PC-3 (cell line): ENCODE results near the gene PILRA. TPM values are rescaled to one million over a fixed set of nuclear protein-coding genes. Genes with fewer than 3 reads are reported as not detected.
"Not testable (repeated sequence)": the region's sequence is repeated elsewhere in the genome, so short reads cannot be mapped to it uniquely, and the experiment has no call there.

Experiments
- ATAC-seq: fragments of 200-7000 bp; cut with Tn5 transposase; 2 replicates; pipeline ENCODE4 v1.9.1; 2020; ENCODE audit warnings: mild to moderate bottlenecking, moderate library complexity
- BruUV-seq: library from RNA; stranded (reverse); fragments of 400-500 nt; replicated peaks from 2 replicates; lab custom pipeline; 2021; lab: Mats Ljungman, UMichigan
- CTCF ChIA-PET: fragments of 300-600 bp; sonication (Branson Sonifier 250); formaldehyde crosslinking; loops from one replicate; lab custom pipeline; 2022; ENCODE audit warnings: antibody characterized with exemption; lab: Charles Lee
- POLR2A ChIA-PET: fragments of 300-600 bp; sonication (Branson Sonifier 250); formaldehyde crosslinking; loops from one replicate; lab custom pipeline; 2022; ENCODE audit warnings: antibody characterized with exemption; ENCODE audit not compliant: unreplicated experiment; lab: Charles Lee
- DNase-seq: peaks from one replicate; pipeline ENCODE4 v3.0.0-alpha.2; 2015
- H2AFZ ChIP-seq: fragments of 300-600 bp; sonication (generic); 2 replicates; pipeline ENCODE4 v1.6.0; 2016; ENCODE audit warnings: antibody characterized with exemption, low read length
- H3F3A ChIP-seq: fragments of 300-600 bp; sonication (generic); one replicate; pipeline ENCODE4 v1.6.0; 2017; ENCODE audit warnings: antibody characterized with exemption, low read length, control low read depth, mild to moderate bottlenecking; ENCODE audit not compliant: unreplicated experiment
- H3K27ac ChIP-seq: fragments of 300-600 bp; sonication (generic); 2 replicates; pipeline ENCODE4 v1.5.1; 2016; ENCODE audit warnings: mild to moderate bottlenecking, low read length
- H3K27me3 ChIP-seq: fragments of 300-600 bp; sonication (generic); 2 replicates; pipeline ENCODE4 v1.6.1; 2016; ENCODE audit warnings: low read length, mixed read lengths
- H3K36me3 ChIP-seq: fragments of 300-600 bp; sonication (generic); 2 replicates; pipeline ENCODE4 v1.6.1; 2016; ENCODE audit warnings: low read depth, mixed run types, low read length, mixed read lengths
- H3K4me1 ChIP-seq: fragments of 300-600 bp; sonication (generic); 2 replicates; pipeline ENCODE4 v1.5.1; 2016; ENCODE audit warnings: low read length; ENCODE audit not compliant: insufficient read depth
- H3K4me2 ChIP-seq: fragments of 300-600 bp; sonication (generic); 2 replicates; pipeline ENCODE4 v1.6.0; 2016; ENCODE audit warnings: low read length
- H3K4me3 ChIP-seq: fragments of 300-600 bp; sonication (generic); 2 replicates; pipeline ENCODE4 v1.5.1; 2016; ENCODE audit warnings: mild to moderate bottlenecking, low read length, mixed read lengths
- H3K79me2 ChIP-seq: fragments of 300-600 bp; sonication (generic); 2 replicates; pipeline ENCODE4 v1.6.1; 2017; ENCODE audit warnings: low read length, mixed read lengths
- H3K9ac ChIP-seq: fragments of 300-600 bp; sonication (generic); 2 replicates; pipeline ENCODE4 v1.6.0; 2016; ENCODE audit warnings: mild to moderate bottlenecking, low read length
- H3K9me2 ChIP-seq: fragments of 300-600 bp; sonication (generic); replicated peaks from 2 replicates; pipeline ENCODE4 v1.6.1; 2016; ENCODE audit warnings: mixed run types, low read length, mixed read lengths
- H3K9me3 ChIP-seq: fragments of 300-600 bp; sonication (generic); 2 replicates; pipeline ENCODE4 v1.6.1; 2016; ENCODE audit warnings: low read length, mixed read lengths
- H4K20me1 ChIP-seq: fragments of 300-600 bp; sonication (generic); 2 replicates; pipeline ENCODE4 v1.6.1; 2016; ENCODE audit warnings: low read length, mixed read lengths
- EZH2 ChIP-seq: fragments of 300-600 bp; sonication (generic); IDR thresholded peaks from one replicate; pipeline ENCODE4 v1.6.1; 2017; ENCODE audit warnings: antibody characterized with exemption, mild to moderate bottlenecking, low read length; ENCODE audit not compliant: unreplicated experiment
- EZH2phosphoT487 ChIP-seq: fragments of 300-600 bp; sonication (generic); IDR thresholded peaks from 2 replicates; pipeline ENCODE4 v1.6.1; 2018; ENCODE audit warnings: mild to moderate bottlenecking, antibody characterized with exemption, low read length, borderline replicate concordance
- intact Hi-C: fragments of 100-400 bp; cut with micrococcal nuclease; formaldehyde crosslinking; loops from 2 replicates; pipeline ENCODE4 v1.9.0; 2023
- total RNA-seq: library from RNA; depleted of rRNA; stranded (reverse); fragments of >200 nt; gene quantifications from 2 replicates; pipeline ENCODE4 v1.2.3, GENCODE V29; 2014
- TF ChIP-seq, protein P1 (sequence below): fragments of 300-600 bp; sonication (generic); conservative IDR thresholded peaks from 2 replicates; pipeline ENCODE4 v1.5.1; 2017; ENCODE audit warnings: antibody characterized with exemption, low read depth, mild to moderate bottlenecking, low read length

Gene PILRA
- total RNA-seq, 1 experiment from 2014 or later: 1.9 TPM

DNA sequence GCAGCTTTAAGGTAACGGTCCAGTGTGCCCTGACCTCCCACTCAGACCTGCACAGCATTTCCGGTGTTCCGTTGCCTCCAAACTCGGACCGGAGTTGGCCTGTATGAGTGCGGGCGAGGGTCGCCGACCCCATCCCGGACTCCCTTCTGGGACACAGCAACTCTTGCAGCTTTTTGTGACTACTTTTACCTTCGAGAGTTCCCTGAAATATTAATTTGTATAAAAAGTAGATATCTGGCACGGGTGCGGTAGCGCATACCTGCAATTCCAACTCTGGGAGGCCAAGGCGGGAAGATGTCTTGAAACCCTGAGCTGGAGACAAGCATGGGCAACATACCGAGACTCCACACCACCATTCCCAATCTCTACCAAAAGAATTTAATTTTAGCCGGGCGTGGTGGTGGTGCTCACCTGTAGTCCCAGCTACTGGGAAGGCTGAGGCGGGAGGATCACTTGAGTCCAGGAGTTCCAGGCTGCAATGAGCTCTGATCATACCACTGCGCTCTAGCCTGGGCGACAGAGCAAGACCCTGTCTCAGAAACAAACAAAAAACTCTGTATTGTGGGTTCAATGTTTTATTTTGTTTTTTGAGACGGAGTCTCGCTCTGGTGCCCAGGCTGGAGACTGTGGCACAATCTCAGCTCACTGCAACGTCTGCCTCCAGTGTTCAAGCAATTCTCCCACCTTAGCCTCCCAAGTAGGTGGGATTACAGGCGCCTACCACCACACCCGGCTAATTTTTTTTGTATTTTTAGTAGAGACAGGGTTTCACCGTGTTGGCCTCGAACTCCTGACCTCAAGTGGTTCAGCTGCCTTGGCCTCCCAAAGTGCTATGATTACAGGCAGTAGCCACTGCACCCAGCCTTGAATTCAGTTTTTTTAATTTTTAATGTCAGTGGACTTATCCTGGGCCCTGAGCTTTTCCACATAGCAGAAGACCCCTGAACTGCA lies 64.1 kb downstream of the PILRA start:
- Histone ChIP-seq H3K79me2 (peaks cover 35% of the 10 kb centered on the region), H3K9me3 (no peaks in the 10 kb centered on the region), H3F3A (peaks cover 9% of the 10 kb centered on the region), H3K4me3 (peak overlapping the region; percentile 97; the same call in 1 of the 2 replicates), H3K4me2 (peak overlapping the region; percentile 97; the same call in 1 of the 2 replicates), H3K4me1 (peaks cover 14% of the 10 kb centered on the region), H4K20me1 (no peaks in the 10 kb centered on the region), H3K27ac (no peak overlapping the region), H3K36me3 (peaks cover 19% of the 10 kb centered on the region), H3K27me3 (no peaks in the 10 kb centered on the region), H2AFZ (no peak overlapping the region), H3K9ac (no peak overlapping the region; the same call in 1 of the 2 replicates), H3K9me2 (no peaks in the 10 kb centered on the region)
- ChIA-PET CTCF (interaction anchor here (0.5 to 0.7 kb wide), 4 partner anchors 28 to 912 kb away, joined by 3 to 6 read pairs (median 4); no protein-coding TSS in a partner anchor), POLR2A (interaction anchor here (0.6 to 1.0 kb wide), 2 partner anchors 42 to 175 kb away, joined by 4 to 5 read pairs; partner anchors contain the start of gene MOSPD3)
- BruUV-seq: no TSS peak
- intact Hi-C loops: no loop called here
- DNase-seq (no peak), ATAC-seq (no peak)
- TF ChIP-seq EZH2phosphoT487 (no peak), EZH2 (no peak)
- TF ChIP-seq, protein P1, sequence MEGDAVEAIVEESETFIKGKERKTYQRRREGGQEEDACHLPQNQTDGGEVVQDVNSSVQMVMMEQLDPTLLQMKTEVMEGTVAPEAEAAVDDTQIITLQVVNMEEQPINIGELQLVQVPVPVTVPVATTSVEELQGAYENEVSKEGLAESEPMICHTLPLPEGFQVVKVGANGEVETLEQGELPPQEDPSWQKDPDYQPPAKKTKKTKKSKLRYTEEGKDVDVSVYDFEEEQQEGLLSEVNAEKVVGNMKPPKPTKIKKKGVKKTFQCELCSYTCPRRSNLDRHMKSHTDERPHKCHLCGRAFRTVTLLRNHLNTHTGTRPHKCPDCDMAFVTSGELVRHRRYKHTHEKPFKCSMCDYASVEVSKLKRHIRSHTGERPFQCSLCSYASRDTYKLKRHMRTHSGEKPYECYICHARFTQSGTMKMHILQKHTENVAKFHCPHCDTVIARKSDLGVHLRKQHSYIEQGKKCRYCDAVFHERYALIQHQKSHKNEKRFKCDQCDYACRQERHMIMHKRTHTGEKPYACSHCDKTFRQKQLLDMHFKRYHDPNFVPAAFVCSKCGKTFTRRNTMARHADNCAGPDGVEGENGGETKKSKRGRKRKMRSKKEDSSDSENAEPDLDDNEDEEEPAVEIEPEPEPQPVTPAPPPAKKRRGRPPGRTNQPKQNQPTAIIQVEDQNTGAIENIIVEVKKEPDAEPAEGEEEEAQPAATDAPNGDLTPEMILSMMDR: no peak

DNA sequence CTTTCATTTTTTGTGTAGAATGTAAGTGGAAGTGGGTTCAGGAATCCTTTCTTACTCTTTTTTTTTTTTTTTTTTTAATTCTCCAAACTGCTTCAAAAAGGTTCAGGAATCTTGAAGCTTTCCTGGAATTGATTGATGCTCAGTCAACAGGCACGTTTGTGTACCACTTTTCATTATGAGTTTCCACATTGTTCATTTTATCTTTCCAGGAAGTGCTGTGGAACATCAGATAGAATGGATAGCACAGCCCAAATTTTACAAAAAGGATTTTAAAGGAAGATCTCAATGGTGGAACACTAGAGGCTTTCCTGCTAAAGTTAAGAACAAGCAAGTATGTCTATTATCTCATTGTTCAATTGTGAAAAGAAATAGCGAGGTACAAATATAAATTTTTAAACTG lies 64.9 kb downstream of the PILRA start:
- H3F3A ChIP-seq: peaks cover 9% of the 10 kb centered on the region
- H3K4me1 ChIP-seq: peaks cover 14% of the 10 kb centered on the region
- ChIA-PET CTCF (no interaction called here), POLR2A (interaction anchor here (0.7 kb wide), 1 partner anchor 1153 kb away, joined by 9 read pairs; no protein-coding TSS in a partner anchor)
- TF ChIP-seq EZH2phosphoT487 (no peak), EZH2 (no peak)
- TF ChIP-seq, protein P1: no peak
- H3K9me3 ChIP-seq: no peaks in the 10 kb centered on the region
- H3K9ac ChIP-seq: no peak overlapping the region
- no peak overlapping the region for H3K27ac ChIP-seq
- no peaks in the 10 kb centered on the region for H3K27me3 ChIP-seq
- H3K4me2 ChIP-seq: no peak overlapping the region
- DNase-seq: no peak
- no peaks in the 10 kb centered on the region for H4K20me1 ChIP-seq
- no peak overlapping the region for H3K4me3 ChIP-seq
- intact Hi-C loops: no loop called here
- peaks cover 27% of the 10 kb centered on the region for H3K79me2 ChIP-seq
- no TSS peak for BruUV-seq
- peaks cover 15% of the 10 kb centered on the region for H3K36me3 ChIP-seq
- no peak for ATAC-seq
- no peaks in the 10 kb centered on the region for H3K9me2 ChIP-seq
- H2AFZ ChIP-seq: no peak overlapping the region

DNA sequence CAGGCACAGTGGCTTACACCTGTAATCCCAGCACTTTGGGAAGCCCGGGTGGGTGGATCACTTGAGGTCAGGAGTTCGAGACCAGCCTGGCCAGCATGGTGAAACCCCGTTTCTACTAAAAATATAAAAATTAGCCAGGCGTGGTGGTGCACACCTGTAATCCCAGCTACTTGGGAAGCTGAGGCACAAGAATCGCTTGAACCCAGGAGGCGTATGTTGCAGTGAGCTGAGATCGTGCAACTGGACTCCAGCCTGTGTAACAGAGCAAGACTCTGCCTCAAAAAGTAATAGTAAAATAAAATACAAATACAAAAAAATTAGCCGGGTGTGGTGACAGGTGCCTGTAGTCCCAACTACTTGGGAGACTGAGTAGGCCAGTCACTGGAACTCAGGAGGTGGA lies 65.4 kb downstream of the PILRA start:
- H3K4me3 ChIP-seq, H4K20me1 ChIP-seq, H3K27me3 ChIP-seq, H3F3A ChIP-seq, CTCF ChIA-PET, BruUV-seq, H3K9ac ChIP-seq, H3K27ac ChIP-seq, H3K4me2 ChIP-seq, H3K9me2 ChIP-seq, H2AFZ ChIP-seq, DNase-seq, ATAC-seq, H3K9me3 ChIP-seq, H3K36me3 ChIP-seq, intact Hi-C loops: not testable (repeated sequence)
- H3K4me1 ChIP-seq: peaks cover 14% of the 10 kb centered on the region
- POLR2A ChIA-PET: interaction anchor here (0.7 kb wide), 1 partner anchor 1152 kb away, joined by 9 read pairs; no protein-coding TSS in a partner anchor
- peaks cover 22% of the 10 kb centered on the region for H3K79me2 ChIP-seq

DNA sequence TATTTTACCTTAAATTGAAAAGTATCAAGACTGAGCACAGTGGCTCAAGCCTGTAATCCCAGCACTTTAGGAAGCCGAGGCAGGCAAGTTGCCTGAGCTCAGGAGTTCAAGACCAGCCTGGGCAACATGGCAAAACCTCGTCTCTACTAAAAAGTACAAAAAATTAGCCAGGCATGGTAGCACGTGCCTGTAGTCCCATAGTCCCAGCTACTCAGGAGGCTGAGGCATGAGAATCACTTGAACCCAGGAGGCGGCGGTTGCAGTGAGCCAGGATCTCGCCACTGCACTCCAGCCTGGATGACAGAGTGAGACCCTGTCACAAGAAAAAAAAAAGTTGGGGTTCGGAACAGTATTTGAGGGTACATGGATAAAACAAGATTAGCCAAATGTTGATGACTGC lies 66.0 kb downstream of the PILRA start:
- intact Hi-C loops, H3K27me3 ChIP-seq, DNase-seq, BruUV-seq, ATAC-seq, CTCF ChIA-PET, H3K4me1 ChIP-seq, H3K36me3 ChIP-seq, H3K9me2 ChIP-seq, H3K27ac ChIP-seq, H3K4me2 ChIP-seq, H2AFZ ChIP-seq, H3F3A ChIP-seq, H3K9me3 ChIP-seq, H4K20me1 ChIP-seq, H3K9ac ChIP-seq, POLR2A ChIA-PET, H3K4me3 ChIP-seq: not testable (repeated sequence)
- H3K79me2 ChIP-seq: peaks cover 17% of the 10 kb centered on the region
